GM06990 (cell line): ENCODE data around the gene CILP.

Experiments used
- DNase-seq: peaks from one replicate; pipeline ENCODE4 v3.0.0-alpha.2; 2011; ENCODE audit not compliant: insufficient read length; ENCODE audit errors: extremely low read depth
- H3K27me3 ChIP-seq: replicated peaks from 2 replicates; pipeline ENCODE4 v1.6.0; 2011; ENCODE audit warnings: low read length; ENCODE audit not compliant: control insufficient read depth, insufficient read depth
- H3K36me3 ChIP-seq: 2 replicates; pipeline ENCODE4 v1.5.1; 2011; ENCODE audit warnings: low read length; ENCODE audit not compliant: control insufficient read depth, insufficient read depth
- H3K4me3 ChIP-seq: replicated peaks from 2 replicates; pipeline ENCODE4 v1.5.1; 2011; ENCODE audit warnings: low read depth, mild to moderate bottlenecking, control low read depth, low read length
- TF ChIP-seq, protein P1 (sequence below): IDR thresholded peaks from 2 replicates; pipeline ENCODE4 v1.5.1; 2011; ENCODE audit warnings: low read length, control low read depth, mild to moderate bottlenecking, inconsistent platforms; ENCODE audit not compliant: insufficient read depth, poor library complexity, severe bottlenecking

Gene CILP

DNA sequence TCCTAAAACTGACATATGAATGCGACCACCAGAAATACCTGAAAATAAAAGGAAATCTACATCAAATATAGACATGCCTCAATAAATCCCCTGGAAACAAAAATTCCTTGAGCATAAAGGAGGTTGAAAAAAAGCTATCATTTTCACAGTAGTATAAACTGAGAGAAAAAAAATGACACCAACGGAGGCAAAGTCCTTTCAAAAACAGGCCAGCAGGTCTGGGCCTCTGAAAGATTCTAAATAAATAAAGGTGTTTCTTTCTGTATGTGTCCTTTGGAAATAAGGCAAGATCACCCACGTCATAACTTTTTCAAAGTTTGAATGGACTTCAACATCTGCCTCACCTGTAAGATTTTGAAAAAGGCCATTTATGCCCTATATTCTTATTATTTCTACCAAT, 31.1 kb downstream of the CILP start:
- no peaks in the 10 kb centered on the region for H3K27me3 ChIP-seq
- no peak for DNase-seq
- H3K36me3 ChIP-seq: peaks cover 4% of the 10 kb centered on the region
- TF ChIP-seq, protein P1, sequence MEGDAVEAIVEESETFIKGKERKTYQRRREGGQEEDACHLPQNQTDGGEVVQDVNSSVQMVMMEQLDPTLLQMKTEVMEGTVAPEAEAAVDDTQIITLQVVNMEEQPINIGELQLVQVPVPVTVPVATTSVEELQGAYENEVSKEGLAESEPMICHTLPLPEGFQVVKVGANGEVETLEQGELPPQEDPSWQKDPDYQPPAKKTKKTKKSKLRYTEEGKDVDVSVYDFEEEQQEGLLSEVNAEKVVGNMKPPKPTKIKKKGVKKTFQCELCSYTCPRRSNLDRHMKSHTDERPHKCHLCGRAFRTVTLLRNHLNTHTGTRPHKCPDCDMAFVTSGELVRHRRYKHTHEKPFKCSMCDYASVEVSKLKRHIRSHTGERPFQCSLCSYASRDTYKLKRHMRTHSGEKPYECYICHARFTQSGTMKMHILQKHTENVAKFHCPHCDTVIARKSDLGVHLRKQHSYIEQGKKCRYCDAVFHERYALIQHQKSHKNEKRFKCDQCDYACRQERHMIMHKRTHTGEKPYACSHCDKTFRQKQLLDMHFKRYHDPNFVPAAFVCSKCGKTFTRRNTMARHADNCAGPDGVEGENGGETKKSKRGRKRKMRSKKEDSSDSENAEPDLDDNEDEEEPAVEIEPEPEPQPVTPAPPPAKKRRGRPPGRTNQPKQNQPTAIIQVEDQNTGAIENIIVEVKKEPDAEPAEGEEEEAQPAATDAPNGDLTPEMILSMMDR: no peak
- H3K4me3 ChIP-seq: no peak overlapping the region

DNA sequence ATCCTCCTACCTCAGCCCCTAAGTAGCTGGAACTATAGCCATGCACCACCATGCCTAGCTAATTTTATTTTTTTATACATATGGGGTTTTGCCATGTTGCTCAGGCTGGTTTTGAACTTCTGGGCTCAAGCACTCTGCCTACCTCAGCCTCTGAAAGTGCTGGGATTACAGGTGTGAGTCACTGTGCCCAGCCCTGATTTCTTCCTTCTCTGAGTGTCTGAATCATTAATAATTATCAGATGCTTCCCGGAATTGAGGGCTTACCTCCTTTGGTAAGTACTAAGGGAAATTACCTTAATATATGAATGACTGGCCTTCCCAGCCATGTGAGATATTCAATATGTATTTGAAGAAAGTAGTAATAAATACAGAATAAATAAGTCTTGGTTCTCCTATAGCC, 33.4 kb downstream of the CILP start:
- TF ChIP-seq, protein P1: no peak
- H3K36me3 ChIP-seq: peaks cover 6% of the 10 kb centered on the region
- no peaks in the 10 kb centered on the region for H3K27me3 ChIP-seq
- no peak for DNase-seq
- no peak overlapping the region for H3K4me3 ChIP-seq

DNA sequence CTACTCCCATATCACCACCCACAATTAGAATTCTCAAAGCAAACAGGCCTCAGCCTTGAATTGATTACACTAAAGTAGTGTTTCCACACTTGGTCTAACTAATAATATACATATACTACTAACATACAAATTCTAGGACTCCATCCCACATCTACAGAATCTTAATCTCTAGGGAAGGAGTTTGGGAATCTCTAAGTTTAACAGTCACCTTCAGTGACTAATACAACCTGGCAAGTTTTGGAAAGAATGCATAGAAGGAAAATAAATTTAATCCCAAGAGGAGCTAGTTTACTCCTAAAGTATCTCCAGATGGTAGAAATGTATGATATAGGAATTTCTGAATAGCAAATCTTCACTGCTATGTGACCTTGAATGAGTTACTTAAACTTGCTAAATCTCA, 35.2 kb downstream of the CILP start:
- TF ChIP-seq, protein P1: no peak
- Histone ChIP-seq H3K27me3 (no peaks in the 10 kb centered on the region), H3K4me3 (no peak overlapping the region), H3K36me3 (peaks cover 6% of the 10 kb centered on the region)
- no peak for DNase-seq

DNA sequence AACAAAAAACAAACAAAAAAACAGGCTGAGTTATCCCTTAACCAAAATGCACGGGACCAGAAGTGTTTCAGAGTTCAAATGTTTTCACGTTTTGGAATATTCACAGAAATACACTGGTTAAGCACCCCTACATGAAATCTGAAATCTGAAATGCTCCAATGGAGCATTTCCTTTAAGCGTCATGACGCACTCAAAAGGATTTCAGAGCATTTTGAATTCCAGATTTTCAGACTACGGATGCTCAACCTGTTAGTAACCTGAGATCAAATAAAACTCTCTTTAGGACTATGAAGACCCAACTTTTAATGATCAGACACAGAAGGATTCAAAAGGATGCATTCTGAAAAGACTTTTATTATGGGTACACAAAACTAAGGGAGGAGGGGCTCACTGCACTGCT, 35.8 kb downstream of the CILP start:
- no peak overlapping the region for H3K4me3 ChIP-seq
- TF ChIP-seq, protein P1: no peak
- no peaks in the 10 kb centered on the region for H3K27me3 ChIP-seq
- DNase-seq: no peak
- peaks cover 6% of the 10 kb centered on the region for H3K36me3 ChIP-seq

DNA sequence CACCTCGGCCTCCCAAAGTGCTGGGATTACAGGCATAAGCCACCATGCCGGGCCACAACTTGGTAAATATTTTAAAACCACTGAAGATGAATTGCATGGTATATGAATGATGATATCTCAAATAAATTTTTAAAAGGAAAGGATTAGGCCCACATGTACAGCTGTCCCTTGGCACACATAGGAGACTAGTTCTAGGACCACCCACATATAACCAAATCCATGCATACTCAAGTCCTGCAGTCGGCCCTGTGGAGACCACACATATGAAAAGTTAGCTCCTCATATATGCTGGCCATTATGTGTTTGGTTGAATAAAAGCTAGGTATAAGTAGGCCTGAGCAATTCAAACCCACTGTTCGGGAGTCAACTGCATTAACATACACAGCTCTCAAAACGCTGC, 36.8 kb downstream of the CILP start:
- H3K4me3 ChIP-seq: no peak overlapping the region
- H3K36me3 ChIP-seq: peaks cover 6% of the 10 kb centered on the region
- TF ChIP-seq, protein P1: no peak
- H3K27me3 ChIP-seq: no peaks in the 10 kb centered on the region
- DNase-seq: no peak

DNA sequence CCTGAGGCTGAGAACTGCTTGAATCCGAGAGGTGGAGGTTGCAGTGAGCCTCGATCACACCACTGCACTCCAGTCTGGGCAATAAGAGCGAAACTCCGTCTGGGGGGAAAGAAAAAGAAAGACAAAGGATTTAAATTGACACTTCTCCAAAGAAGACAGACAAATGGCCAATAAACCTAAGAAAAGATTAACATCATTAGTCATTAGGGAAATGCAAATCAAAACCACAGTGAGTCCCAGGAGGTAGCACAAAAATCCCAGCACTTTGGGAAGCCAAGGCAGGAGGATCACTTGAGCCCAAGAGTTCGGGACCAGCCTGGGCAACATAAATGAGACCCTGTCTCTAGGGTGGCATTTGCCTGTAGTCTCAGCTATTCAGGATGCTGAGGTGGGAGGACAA, 38.7 kb downstream of the CILP start:
- Histone ChIP-seq H3K4me3 (no peak overlapping the region), H3K36me3 (peaks cover 6% of the 10 kb centered on the region), H3K27me3 (no peaks in the 10 kb centered on the region)
- TF ChIP-seq, protein P1: no peak
- no peak for DNase-seq
